22Rv1 (cell line): ENCODE results near the gene CERS1.
"Not testable (repeated sequence)": the region's sequence is repeated elsewhere in the genome, so short reads cannot be mapped to it uniquely, and the experiment has no call there.

Source experiments
- CTCF ChIP-seq: fragments of 450-650 bp; IDR thresholded peaks from 2 replicates; pipeline ENCODE4 v1.5.1; 2017; ENCODE audit warnings: mild to moderate bottlenecking
- ZFX ChIP-seq: fragments of 450-650 bp; IDR thresholded peaks from 2 replicates; pipeline ENCODE4 v1.6.1; 2017; ENCODE audit warnings: antibody characterized with exemption, borderline replicate concordance

DNA sequence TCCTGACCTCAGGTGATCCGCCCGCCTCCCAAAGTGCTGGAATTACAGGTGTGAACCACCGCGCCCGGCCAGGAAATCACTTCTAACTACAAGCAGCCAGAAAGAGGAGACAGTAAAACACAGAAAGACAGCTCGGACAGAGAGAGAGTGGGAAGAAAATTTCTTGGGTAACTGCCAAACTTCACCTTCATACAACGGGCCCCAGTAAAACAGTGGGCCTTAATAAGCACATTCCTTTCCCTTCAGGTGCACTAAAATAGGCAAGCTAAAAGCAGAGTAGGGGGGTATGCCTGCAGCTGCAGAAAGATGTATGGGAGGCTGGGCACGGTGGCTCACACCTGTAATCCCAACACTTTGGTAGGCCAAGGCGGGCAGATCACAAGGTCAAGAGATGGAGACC is 21.6 kb upstream of the CERS1 start:
- TF ChIP-seq CTCF, ZFX: not testable (repeated sequence)
